Kidney epithelial cell (primary cell): ENCODE measurements around the gene ITGA6. TPM values are rescaled to one million over a fixed set of nuclear protein-coding genes. Genes with fewer than 3 reads are reported as not detected.
A peak's percentile ranks its signal among the peaks of the same experiment; 100 is the strongest.

ENCODE experiments used
- DNase-seq: peaks from one replicate; pipeline ENCODE4 v3.0.0-alpha.2; 2010; ENCODE audit warnings: low read depth
- H3K27me3 ChIP-seq: 2 replicates; pipeline ENCODE4 v1.6.0; 2011; ENCODE audit warnings: low read length; ENCODE audit not compliant: control insufficient read depth, insufficient read depth
- H3K36me3 ChIP-seq: 2 replicates; pipeline ENCODE4 v1.5.1; 2011; ENCODE audit warnings: low read length; ENCODE audit not compliant: control insufficient read depth, insufficient read depth
- H3K4me3 ChIP-seq: 2 replicates; pipeline ENCODE4 v1.5.1; 2011; ENCODE audit warnings: low read depth, mild to moderate bottlenecking, control low read depth, low read length
- total RNA-seq: library from RNA; depleted of rRNA; stranded (reverse); fragments of >200 nt; gene quantifications from 2 replicates; pipeline ENCODE4 v1.2.3, GENCODE V29; 2015
- TF ChIP-seq, protein P1 (sequence below): IDR thresholded peaks from 2 replicates; pipeline ENCODE4 v1.5.1; 2011; ENCODE audit warnings: mild to moderate bottlenecking, moderate library complexity, low read length, control low read depth, inconsistent platforms; ENCODE audit not compliant: insufficient read depth, poor library complexity, severe bottlenecking

ITGA6 gene
- 82.3 and 94.7 TPM in 2 replicates for total RNA-seq

DNA sequence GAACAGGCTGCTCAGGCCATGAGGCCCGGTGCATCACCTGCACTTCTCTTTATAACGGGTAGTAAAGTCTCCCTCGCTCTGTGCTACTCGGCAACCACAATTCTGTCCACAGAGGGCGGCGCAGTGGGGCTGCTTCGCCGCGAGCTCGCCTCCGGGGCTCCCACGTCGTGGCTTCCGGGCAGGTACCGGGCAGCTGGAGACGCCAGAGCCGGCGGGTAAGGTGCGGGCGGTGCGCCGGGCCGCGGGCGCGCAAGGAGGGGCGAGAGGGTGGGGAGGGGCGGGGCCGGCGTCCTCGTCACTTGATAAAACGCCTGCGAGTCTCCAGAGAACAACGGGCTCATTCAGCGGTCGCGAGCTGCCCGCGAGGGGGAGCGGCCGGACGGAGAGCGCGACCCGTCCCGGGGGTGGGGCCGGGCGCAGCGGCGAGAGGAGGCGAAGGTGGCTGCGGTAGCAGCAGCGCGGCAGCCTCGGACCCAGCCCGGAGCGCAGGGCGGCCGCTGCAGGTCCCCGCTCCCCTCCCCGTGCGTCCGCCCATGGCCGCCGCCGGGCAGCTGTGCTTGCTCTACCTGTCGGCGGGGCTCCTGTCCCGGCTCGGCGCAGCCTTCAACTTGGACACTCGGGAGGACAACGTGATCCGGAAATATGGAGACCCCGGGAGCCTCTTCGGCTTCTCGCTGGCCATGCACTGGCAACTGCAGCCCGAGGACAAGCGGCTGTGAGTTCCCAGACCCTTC lies at the start of gene ITGA6:
TSS of gene ITGA6 (plus strand) at position 331 of the 734 bp plus-strand sequence.
- TF ChIP-seq, protein P1, sequence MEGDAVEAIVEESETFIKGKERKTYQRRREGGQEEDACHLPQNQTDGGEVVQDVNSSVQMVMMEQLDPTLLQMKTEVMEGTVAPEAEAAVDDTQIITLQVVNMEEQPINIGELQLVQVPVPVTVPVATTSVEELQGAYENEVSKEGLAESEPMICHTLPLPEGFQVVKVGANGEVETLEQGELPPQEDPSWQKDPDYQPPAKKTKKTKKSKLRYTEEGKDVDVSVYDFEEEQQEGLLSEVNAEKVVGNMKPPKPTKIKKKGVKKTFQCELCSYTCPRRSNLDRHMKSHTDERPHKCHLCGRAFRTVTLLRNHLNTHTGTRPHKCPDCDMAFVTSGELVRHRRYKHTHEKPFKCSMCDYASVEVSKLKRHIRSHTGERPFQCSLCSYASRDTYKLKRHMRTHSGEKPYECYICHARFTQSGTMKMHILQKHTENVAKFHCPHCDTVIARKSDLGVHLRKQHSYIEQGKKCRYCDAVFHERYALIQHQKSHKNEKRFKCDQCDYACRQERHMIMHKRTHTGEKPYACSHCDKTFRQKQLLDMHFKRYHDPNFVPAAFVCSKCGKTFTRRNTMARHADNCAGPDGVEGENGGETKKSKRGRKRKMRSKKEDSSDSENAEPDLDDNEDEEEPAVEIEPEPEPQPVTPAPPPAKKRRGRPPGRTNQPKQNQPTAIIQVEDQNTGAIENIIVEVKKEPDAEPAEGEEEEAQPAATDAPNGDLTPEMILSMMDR, result no peak
- no peak for DNase-seq
- no peaks in the 10 kb centered on the region for H3K27me3 ChIP-seq
- peak within 1 kb of the TSS; percentile 75 for H3K4me3 ChIP-seq
- H3K36me3 ChIP-seq, result no peaks in the 10 kb centered on the region

DNA sequence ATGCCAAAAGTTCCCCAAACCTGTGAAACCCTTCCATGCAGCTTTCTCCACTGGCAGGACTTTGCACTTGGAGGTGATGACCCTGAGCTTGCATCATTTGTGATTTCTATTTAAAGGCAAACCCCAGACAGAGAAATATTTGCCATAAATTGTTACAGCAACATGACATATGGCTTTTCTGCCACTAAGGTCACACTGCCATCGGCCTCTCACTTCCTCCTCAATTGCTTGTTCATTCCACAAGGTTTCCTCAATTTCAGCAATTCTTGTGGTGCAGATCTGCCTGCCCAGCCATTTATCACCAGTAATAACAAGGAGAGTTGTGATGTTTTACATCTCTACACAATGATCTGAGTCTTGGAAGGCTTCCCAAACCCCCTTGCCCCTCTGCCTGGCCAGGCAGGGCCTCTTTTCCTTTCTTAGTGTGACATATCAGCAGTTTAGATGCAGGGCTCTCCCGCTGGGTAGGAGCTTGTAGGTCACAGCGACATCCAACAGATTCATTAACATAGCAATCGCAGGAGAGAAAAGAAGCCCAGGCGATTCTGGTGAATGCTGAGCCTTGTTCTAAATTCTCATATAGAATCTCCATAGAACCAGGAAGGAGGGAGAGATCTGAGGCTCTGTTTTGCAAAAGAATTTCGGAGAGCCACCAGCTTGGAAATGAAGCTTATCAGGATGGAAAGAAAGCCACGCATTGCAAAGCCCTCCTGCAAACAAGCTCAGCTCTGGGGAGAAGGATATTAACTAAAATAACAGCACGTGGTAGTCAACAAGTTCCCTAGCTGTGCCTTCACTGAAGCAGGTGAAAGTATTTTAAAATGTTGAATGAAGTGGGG lies 46.7 kb upstream of the ITGA6 start:
- TF ChIP-seq, protein P1, result no peak
- Histone ChIP-seq H3K4me3 (no peak overlapping the region), H3K27me3 (no peaks in the 10 kb centered on the region), H3K36me3 (no peaks in the 10 kb centered on the region)
- DNase-seq, result no peak

DNA sequence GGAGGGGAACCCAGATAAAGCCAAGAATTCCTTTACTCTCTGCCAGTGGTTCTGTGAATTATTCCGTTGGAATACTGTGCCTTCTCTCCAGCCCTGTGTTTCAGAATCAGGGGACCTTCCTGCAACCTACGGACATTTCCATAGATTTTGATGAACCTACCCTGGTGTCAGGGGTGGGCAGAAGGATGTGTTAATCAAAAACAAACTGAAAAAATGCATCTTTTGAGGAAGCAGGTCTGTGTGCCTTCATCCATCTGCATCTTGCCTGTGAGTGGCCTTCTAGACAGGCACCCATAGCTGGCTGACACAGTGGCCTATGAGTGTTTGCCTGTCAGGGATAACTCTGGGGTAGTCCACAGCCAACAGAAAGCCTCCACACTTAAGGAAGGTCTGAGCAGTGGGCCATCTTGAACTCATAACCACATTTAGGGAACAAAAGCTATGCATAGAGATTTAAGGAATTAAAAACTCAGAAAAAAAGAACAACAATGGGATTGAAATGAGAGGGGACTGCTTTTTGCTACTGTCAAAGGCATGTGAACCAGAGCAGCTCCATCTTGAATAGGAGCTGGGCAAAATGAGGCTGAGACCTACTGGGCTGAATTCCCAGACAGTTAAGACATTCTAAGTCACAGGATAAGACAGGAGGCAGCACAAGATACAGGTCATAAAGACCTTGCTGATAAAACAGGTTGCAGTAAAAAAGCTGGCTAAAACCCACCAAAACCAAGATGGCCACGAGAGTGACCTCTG lies 45.9 kb upstream of the ITGA6 start:
- TF ChIP-seq, protein P1, result no peak
- no peak for DNase-seq
- no peaks in the 10 kb centered on the region for H3K27me3 ChIP-seq
- H3K4me3 ChIP-seq, result no peak overlapping the region
- no peaks in the 10 kb centered on the region for H3K36me3 ChIP-seq

DNA sequence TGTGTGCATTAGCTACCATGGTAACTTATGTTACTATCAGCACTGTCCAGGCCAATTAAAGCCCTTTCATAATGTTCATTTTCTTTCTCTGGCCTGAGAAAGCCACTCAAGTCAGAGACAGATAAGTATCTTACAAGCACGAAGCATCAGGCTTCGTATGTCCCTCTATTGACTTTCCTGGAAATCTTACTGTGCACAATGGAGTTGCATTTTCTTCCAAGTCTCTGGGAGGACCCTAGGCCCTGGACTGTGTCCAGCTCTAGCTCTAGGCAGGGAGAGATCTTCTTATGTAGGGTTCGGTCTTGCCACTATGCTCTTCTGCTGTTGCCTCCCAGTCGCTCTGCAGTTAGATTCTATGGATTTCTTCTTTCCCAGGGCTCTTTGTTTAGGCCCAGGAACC lies 40.0 kb upstream of the ITGA6 start:
- Histone ChIP-seq H3K36me3 (no peaks in the 10 kb centered on the region), H3K27me3 (no peaks in the 10 kb centered on the region), H3K4me3 (no peak overlapping the region)
- no peak for DNase-seq
- TF ChIP-seq, protein P1, result no peak

DNA sequence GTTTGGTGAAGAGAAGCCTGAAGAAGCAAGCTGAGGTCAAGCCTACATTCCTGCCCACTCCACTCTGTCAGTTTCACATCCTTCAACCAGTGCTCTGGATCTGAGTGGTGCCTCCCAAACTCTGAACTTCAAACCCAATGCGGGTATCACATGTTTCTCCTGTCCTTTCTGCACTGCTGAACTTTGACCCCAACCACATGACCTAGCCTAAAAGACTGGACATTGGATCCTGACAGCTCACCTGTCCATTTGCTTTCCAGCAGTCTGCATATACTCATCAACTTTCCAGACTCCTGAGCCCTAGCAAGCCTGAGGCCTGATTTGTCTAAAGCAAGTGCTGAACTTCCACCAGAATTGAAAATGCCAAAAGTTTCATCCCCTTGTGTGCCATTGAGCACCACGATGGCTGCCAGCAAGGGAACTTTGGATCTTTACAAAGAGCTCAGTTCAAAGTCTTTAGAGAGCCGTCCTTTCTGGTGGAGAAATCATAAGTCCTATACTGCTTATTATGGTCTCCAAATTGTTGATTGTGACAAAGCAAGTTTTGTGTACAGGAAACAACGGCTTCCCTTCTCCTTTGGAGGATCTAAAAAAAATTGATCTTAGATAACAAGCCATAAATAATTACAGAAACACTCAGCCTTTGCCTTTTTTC lies 37.6 kb upstream of the ITGA6 start:
- H3K27me3 ChIP-seq, result no peaks in the 10 kb centered on the region
- TF ChIP-seq, protein P1, result no peak
- no peak for DNase-seq
- H3K36me3 ChIP-seq, result no peaks in the 10 kb centered on the region
- no peak overlapping the region for H3K4me3 ChIP-seq
